ENCODE results near the gene C5orf22.

DNA sequence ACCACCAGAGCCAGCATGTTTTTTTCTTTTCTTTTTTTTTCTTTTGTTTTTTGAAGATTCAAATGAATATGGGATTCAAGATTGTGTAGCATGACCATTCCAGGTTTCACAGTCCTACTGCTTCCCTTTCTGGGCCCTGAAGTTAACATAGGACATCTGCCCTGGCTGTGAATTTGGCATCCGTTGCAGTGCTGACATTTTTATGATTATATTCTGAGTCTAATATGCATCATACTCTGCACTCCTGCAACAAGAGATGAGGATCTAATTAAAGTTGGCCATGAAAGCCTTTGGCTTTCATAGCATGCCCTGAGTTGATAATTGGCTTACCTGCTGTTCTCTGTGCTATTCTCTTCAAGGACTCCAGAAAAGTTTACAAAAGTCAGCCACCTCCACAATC is 29.8 kb downstream of the C5orf22 start:
- TF ChIP-seq CTCF (conservative IDR thresholded peaks at IDR 0.05) (no peak), ZFX (IDR thresholded peaks at IDR 0.05) (no peak)
